ENCODE measurements around the gene ZNF587.

ZNF587 gene

DNA sequence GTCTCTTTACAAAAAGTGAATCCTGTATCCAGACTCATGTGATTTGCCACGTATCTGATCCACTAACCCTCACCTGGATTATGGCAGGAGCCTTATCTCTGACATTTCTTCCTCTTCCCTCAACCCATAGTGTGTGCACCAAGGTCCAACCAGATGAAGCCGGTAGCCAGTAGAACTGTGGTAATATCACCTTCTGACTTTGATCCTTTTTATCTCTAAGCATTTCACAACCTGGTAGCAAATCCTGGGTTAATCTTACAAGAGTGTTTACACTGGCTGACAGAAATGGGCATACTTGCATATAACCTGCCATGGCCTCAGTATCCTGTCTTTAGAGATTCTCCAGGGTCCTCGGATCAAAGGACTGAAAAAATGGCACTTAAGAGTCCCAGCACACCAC lies 64.9 kb downstream of the ZNF587 start:
- no peak for DNase-seq (ENCODE audit: low read depth)
- H3K4me3 ChIP-seq (ENCODE audit: low read depth, low read length): no peak overlapping the region
- TF ChIP-seq, protein P1, sequence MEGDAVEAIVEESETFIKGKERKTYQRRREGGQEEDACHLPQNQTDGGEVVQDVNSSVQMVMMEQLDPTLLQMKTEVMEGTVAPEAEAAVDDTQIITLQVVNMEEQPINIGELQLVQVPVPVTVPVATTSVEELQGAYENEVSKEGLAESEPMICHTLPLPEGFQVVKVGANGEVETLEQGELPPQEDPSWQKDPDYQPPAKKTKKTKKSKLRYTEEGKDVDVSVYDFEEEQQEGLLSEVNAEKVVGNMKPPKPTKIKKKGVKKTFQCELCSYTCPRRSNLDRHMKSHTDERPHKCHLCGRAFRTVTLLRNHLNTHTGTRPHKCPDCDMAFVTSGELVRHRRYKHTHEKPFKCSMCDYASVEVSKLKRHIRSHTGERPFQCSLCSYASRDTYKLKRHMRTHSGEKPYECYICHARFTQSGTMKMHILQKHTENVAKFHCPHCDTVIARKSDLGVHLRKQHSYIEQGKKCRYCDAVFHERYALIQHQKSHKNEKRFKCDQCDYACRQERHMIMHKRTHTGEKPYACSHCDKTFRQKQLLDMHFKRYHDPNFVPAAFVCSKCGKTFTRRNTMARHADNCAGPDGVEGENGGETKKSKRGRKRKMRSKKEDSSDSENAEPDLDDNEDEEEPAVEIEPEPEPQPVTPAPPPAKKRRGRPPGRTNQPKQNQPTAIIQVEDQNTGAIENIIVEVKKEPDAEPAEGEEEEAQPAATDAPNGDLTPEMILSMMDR (IDR thresholded peaks at IDR 0.05; ENCODE audit: low read depth, low read length, missing control alignments): no peak
